Left ventricle myocardium superior (tissue), 1 donor: ENCODE measurements around the gene GH1. TPM values are rescaled to one million over a fixed set of nuclear protein-coding genes. Genes with fewer than 3 reads are reported as not detected.
"Not testable (repeated sequence)": the region's sequence is repeated elsewhere in the genome, so short reads cannot be mapped to it uniquely, and the experiment has no call there.

Experiments
- ATAC-seq: fragments of 200-7000 bp; cut with Tn5 transposase; one replicate; pipeline ENCODE4 v1.9.1; 2020; ENCODE audit warnings: mild to moderate bottlenecking, moderate library complexity
- DNase-seq: peaks from one replicate; pipeline ENCODE4 v3.0.0-alpha.2; 2020
- intact Hi-C: fragments of 100-400 bp; cut with micrococcal nuclease; formaldehyde crosslinking; loops from one replicate; pipeline ENCODE4 v1.11.0; 2022
- total RNA-seq: library from RNA; stranded (reverse); fragmentation: NEBNext Ultra II Directional; extraction: Animal tissue kit (Norgen Biotek cat#: 25700); gene quantifications from one replicate; pipeline ENCODE4 v1.2.1, GENCODE V29; 2021
- donor health status: DM: no; HTN: yes; CAD: no; lungs with severe emphysema.

Gene GH1
- total RNA-seq, 1 donor from 2014 or later, result not detected

DNA sequence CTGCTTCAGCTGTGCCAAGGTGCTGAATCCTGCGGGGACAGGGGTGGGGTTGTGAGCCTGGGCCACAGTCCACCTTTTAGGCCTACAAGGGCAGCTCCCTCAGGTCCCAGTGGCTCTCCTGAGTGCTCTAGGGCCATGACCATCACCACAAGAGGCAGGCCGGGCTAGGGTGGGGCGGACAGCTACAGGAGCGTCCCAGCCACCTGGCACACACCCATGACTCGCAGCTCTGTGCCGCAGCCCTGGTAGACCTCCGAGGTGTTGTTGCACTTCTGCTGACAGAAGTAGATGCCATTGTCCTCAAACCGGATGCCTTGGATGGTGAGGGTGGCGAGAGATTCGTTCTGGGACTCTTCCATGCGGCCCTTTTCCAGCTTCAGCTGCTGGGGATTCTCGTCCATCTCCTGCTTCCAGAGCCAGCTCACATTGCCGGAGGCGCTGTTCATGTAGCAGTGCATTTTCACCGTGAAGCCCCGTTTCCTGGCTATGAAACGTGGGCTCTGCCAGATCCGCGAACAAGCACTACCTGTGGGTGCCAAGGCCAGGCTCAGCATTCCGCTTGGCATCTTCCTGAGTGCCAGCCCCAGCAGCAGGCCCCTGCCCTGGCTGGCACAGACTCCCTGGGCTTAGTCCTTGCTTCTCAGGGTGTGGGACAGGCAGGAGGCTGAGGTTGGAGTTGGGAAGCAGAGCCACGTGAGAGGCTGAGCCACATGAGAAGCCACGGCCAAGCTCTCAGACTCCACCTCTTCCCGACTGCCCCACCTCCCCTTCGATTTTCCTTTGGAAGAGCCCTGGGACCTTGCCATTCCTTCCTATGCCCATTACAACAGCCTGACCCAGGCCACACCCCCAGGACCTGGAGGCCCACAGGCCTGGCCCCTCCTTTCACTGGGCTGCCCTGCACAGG, 11.5 kb upstream of the GH1 start:
- peak; percentile 51 for ATAC-seq
- intact Hi-C loops, result no loop called here
- DNase-seq, result no peak

DNA sequence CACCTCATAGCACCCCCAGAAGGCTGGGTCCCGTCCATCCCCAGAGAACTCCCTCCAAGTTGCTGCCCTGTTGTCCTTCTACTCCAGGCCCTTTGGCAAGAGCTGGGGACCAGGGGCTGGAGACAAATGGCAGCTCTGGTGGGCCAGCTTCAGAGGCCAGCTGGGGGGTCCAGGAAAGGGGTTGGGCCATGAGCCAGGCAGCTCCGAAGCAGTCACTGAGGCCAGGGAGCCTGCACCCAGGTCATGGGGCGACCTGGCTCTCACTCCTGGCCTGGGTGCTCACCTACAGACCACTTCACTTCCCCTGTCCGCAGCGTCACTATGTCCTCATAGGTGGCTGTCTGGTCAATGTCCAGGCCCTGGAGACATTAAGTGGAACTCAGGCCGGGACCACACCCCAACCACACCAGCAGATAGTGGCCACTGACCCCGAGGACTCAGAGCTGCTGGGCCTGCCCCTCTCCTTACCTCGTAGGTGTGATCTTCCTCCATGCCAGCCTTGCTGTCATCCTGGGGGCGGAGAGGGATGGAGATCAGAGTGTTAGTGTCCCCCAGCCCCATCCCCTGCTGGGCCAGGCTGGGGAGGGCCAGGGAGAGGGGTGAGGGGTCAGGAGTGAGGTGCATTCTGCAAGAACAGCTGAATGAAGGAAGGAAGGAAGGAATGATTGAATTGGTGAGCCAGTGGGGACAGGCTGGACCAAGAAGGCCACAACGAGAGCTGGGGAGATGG, 10.5 kb upstream of the GH1 start:
- DNase-seq (no peak), ATAC-seq (no peak)
- intact Hi-C loops, result no loop called here

DNA sequence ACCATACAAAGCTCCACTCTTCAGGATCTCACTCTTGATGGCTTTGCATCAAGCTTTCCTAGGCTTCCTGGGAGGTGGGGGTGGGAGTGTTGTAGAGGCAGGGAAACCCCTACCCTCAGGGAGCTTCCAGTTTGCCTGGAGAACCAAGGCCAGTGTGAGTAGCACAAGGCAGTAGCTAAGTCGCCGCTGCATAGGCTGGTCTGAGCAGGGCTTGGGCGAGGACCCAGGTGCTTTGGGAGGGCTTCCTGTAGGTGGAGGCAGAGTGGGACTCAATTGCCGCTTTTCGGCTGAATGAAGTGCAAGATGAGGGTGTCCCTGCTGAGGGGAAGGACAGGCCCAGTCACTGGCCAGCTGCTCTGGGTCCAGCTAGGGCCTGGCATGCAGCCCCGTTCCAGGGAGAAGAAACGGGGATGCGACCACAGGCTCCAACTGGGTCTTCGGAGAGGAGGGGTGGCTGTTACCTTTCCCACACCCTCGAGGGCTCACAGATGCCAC, 9.6 kb upstream of the GH1 start:
- no peak for DNase-seq

DNA sequence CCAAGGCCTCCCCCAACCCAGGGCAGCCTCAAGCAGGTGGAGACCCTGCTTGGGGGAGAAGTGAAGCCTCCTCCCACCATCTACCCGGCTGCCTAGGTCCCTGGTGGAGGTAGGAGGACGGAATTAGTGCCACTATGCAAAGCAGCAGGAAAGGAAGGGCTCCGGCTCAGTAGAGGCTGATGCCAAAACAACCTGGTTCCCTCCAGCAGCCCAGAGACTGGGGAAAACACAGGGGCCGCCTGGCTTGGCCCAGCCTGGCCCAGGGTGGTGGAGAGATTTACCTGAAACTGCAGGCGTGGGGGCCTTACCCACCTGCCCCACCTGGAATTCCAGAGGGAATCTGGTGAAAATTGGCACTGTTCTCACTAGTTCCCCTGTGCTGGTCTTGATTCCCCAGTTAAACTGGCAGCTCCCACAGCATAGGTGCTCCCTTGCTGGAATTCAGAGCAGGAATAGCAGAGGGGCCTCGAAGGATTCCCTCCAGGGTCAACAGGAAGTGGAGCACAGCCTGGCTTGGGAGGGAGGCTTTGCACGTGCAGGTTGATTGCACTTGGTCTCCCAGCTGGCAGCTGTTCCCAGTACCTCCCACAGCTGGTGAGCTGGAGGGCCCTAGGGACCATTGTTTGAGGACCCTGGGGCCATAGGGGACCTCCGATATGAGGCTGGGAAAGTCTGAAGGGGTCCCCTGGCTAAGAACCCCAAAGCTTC, 9.0 kb upstream of the GH1 start:
- DNase-seq (peak; percentile 7), ATAC-seq (no peak)
- intact Hi-C loops, result no loop called here

More for the DNA sequence above, 9.6 kb upstream of the GH1 start:
- no peak for ATAC-seq
- intact Hi-C loops, result no loop called here

DNA sequence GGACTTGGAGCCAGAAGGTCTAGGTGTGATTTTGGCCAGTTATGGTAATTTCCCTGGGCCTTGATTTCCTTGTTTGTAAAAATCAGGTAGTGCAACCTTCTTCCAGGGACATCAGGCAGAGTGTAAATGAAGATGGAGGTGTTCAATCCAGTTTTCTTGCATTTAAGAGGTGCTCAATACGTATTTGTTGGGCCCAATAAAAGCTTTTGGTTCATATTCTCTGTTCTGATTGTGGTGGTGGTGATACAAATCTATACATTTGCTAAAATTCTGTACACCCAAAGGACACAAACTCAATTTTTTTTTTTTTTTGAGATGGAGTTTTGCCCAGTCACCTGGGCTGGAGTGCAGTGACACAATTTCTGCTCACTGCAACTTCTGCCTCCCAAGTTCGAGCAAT, 7.5 kb upstream of the GH1 start:
- DNase-seq (no peak), ATAC-seq (no peak)
- intact Hi-C loops, result no loop called here

DNA sequence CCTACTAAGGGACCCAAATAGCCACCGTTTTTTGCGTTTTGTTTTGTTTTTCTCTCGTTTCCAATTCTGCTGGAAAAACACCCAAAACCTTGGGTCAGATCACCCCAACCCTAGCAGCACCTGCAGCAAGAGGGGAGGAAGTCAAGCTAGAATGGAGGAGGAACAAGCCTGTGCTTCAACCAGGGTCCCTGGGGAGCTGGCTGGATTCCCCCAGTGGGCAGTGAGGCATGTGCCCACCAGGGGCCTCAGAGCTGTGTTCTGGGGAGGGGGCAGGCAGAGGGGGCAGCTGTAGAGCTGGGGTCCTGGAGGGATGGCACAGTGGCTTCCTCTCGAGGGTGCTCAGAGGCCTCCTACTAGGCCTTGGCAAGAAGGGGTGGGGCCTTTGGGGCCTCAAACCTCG, 7.0 kb upstream of the GH1 start:
- ATAC-seq (no peak), DNase-seq (peak; percentile 12)
- intact Hi-C loops, result no loop called here

DNA sequence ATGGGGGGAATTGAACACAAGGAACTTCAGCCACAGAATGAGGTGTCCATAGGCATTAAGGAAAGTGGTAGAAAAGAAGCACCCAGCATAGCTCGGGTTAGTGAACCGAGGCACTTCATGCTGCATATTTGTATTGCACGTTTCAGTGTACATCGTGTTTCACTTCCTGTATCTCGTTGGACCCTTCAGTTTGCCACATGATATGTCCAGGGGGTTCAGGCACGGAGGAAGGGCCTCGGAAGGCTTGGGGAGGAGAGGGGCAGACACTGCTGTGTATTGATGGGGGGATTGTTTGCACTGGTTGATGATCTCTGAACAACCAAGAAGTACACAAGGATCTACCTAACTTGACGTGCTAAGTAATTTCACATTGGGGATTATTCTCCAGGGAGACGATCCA, 3.8 kb upstream of the GH1 start:
- DNase-seq, ATAC-seq, intact Hi-C loops: not testable (repeated sequence)

DNA sequence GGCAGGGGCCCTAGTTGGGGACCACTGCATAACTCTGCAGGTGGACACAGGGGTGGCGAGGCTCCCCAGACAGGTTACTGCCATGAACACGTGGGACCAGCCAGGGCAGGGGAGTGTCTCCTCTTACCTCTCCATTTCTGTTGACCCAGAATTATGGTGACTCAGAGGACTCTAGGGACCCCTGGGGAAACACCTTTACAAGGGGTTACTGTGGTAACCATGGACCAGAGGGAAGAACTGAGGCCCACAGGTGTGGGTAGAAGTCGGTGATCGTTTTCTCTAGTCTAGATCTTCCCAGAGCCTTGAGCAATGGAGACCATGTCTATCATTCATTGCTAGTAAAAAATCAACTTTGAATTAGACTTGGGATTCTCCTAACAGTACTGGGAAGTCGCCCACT, 2.1 kb upstream of the GH1 start:
- ATAC-seq, intact Hi-C loops: not testable (repeated sequence)
- DNase-seq, result peak; percentile 4

DNA sequence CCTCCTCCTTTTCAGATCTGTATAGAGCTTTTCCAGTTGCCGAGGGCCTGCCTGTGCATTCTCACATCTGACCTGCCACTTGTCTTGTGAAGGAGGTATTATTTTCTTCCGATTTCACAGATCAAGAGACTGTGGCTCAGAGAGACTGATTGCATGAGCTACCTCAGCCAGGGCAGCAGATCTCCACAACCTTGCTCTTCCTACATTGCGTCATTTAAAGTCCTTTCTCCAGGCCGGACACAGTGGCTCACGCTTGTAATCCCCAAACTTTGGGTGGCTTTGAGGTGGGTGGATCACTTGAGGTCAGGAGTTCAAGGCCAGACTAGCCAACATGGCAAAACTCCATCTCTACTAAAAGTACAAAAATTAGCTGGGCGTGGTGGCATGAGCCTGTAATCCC, 1.4 kb upstream of the GH1 start:
- intact Hi-C loops, ATAC-seq: not testable (repeated sequence)
- DNase-seq, result peak; percentile 6

DNA sequence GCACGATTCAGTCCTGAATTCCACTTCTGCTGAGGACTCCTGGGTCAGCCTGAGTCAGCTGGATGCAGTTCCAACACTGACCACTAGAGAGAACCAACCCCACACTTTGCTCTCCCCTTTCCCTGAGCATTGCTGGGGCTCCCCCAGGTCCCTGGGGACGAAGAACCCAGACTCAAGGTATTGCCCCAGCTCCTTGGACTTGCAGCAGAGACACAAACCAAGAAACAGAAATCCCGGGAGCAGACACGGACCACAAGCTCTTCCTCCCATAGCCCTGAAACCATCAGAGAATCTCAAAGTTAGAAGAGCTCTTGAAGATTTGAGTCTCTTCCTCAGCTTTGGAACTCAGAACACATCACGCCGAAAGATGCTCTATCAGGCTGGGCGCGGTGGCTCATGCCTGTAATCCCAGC, 678 bp upstream of the GH1 start:
- ATAC-seq (peak; percentile 83), DNase-seq (peak; percentile 36)

DNA sequence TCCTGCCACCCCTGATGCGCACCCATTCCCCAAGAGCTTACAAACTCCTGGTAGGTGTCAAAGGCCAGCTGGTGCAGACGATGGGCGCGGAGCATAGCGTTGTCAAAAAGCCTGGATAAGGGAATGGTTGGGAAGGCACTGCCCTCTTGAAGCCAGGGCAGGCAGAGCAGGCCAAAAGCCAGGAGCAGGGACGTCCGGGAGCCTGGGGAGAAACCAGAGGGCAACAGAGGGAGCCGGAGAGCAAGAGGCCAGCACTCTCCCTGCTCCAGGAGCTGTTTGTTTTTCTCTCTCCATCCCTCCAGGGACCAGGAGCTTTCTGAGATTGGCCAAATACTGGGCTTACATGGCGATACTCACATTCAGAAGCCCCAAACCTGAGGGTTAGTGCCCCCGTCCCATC, 334 bp downstream of the GH1 start:
- intact Hi-C loops, result no loop called here
- DNase-seq, result peak; percentile 10
- ATAC-seq, result peak; percentile 31

More for the DNA sequence above, 678 bp upstream of the GH1 start:
- intact Hi-C loops, result no loop called here

DNA sequence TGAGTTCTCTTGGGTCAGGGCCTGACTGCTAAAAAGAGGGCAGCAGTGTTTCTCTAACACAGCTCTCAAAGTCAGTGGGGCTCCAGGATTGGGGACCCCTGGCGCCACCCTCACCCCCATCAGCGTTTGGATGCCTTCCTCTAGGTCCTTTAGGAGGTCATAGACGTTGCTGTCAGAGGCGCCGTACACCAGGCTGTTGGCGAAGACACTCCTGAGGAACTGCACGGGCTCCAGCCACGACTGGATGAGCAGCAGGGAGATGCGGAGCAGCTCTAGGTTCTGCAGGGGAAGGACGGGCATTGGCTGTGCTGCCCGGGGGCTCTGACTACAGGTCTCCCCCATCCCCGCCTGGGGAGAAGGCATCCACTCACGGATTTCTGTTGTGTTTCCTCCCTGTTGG, 993 bp downstream of the GH1 start:
- intact Hi-C loops, result no loop called here
- DNase-seq (peak; percentile 9), ATAC-seq (no peak)

DNA sequence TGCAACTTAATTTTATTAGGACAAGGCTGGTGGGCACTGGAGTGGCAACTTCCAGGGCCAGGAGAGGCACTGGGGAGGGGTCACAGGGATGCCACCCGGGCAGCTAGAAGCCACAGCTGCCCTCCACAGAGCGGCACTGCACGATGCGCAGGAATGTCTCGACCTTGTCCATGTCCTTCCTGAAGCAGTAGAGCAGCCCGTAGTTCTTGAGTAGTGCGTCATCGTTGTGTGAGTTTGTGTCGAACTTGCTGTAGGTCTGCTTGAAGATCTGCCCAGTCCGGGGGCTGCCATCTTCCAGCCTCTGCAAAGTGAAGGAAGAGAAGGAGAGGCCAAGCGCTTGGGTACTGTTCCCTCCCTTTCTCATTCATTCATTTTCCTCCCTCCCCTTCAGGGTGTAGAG, 1.4 kb downstream of the GH1 start:
- intact Hi-C loops, ATAC-seq, DNase-seq: not testable (repeated sequence)

DNA sequence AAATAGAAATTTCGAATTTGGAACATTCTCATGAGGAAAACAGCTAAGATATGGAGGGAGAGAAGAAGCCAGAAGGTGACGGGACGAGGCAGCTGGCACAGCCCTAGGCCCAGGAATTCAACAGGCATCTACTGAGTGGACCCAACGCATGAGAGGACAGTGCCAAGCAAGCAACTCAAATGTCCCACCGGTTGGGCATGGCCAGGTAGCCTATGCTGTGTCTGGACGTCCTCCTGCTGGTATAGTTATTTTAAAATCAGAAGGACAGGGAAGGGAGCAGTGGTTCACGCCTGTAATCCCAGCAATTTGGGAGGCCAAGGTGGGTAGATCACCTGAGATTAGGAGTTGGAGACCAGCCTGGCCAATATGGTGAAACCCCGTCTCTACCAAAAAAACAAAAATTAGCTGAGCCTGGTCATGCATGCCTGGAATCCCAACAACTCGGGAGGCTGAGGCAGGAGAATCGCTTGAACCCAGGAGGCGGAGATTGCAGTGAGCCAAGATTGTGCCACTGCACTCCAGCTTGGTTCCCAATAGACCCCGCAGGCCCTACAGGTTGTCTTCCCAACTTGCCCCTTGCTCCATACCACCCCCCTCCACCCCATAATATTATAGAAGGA, 2.0 kb downstream of the GH1 start:
- intact Hi-C loops, result no loop called here
- ATAC-seq (no peak), DNase-seq (no peak)

DNA sequence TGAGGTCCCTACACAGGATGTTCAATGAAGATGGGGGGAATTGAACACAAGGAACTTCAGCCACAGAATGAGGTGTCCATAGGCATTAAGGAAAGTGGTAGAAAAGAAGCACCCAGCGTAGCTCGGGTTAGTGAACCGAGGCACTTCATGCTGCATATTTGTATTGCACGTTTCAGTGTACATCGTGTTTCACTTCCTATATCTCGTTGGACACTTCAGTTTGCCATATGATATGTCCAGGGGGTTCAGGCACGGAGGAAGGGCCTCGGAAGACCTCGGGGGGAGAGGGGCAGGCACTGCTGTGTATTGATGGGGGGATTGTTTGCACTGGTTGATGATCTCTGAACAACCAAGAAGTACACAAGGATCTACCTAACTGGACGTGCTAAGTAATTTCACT, 2.9 kb downstream of the GH1 start:
- intact Hi-C loops, ATAC-seq, DNase-seq: not testable (repeated sequence)

DNA sequence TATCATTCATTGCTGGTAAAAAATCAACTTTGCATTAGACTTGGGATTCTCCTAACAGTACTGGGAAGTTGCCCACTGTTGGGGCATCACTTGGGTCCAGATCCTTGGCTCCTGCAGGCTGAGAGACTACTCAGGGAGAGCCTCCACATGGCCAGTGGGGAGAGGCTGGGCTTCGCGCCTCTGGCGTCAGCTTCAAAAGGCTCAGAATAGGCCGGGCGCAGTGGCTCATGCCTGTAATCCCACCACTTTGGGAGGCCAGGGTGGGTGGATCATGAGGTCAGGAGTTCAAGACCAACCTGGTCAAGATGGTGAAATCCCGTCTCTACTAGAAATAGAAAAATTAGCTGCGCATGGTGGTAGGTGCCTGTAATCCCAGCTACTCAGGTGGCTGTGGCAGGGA, 4.2 kb downstream of the GH1 start:
- ATAC-seq, result no peak
- intact Hi-C loops, result no loop called here
- no peak for DNase-seq

DNA sequence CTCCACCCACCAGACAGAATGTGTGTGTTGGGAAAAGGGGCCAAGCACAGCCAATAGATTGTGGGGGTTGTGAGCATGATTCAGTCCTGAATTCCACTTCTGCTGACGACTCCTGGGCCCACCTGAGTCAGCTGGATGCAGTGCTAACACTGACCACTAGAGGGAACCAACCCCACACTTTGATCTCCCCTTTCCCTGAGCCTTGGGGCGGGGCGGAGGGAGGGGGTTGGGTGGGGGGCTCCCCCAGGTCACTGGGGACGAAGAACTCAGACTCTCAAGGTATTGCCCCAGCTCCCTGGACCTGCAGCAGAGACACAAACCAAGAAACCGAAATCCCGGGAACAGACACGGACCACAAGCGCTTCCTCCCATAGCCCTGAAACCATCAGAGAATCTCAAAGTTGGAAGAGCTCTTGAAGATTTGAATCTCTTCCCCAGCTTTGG, 7.0 kb downstream of the GH1 start:
- DNase-seq (no peak), ATAC-seq (peak; percentile 61)
- intact Hi-C loops, result no loop called here

DNA sequence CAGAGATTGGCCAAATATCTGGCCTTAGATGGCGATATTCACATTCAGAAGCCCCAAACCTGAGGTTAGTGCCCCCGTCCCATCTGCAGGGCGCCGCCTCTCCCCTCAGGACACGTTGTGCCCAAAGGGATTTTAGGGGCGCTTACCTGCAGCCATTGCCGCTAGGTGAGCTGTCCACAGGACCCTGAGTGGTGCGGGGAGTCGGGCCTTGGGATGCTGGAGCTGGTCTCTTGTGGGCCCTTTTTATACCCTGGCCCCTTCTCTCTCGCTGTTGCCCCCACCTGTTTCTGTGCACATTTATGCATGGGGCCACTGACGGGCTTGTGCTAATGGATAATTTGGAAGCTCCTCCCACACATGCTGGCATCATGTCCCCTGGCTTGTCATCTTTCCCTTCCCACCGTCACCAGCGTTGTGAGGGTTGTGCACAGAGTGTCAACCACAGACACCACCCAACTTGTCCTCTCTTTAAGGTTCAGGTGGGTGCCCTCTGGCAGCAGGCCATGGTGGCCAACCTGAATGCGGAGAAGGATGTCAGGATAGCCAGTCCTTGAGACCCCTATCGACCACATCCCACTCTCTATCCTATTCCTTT, 7.5 kb downstream of the GH1 start, which contains the start of gene CSHL1:
CSHL1 (minus strand) TSS at position 218 of the 595 bp plus-strand sequence; CDS start at position 156, 62 bp downstream.
- no peak for DNase-seq
- ATAC-seq, result no peak
- intact Hi-C loops, result no loop called here

DNA sequence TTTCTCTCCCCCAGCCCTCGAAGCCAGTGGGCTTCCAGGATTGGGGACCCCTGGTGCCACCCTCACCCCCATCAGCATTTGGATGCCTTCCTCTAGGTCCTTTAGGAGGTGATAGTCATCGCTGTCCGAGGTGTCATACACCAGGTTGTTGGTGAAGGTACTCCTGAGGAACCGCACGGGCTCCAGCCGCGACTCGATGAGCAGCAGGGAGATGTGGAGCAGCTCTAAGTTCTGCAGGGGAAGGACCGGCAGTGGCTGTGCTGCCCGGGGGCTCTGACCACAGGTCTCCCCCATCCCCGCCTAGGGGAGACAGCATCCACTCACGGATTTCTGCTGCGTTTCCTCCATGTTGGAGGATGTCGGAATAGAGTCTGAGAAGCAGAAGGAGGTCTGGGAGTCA, 8.5 kb downstream of the GH1 start:
- no peak for DNase-seq
- intact Hi-C loops, result no loop called here
- no peak for ATAC-seq
